ENCODE measurements around the gene TEKTIP1.
"Not testable (repeated sequence)": the region's sequence is repeated elsewhere in the genome, so short reads cannot be mapped to it uniquely, and the experiment has no call there.

Gene TEKTIP1

GRCh38 chr19:3503036-3503572 is 35.9 kb upstream of the TEKTIP1 start:
- Mint-ChIP-seq H3K4me3 (no peak overlapping the region), H3K27me3 (no peaks in the 10 kb centered on the region), H3K4me1 (ENCODE audit: low read depth) (peaks cover 44% of the 10 kb centered on the region), H3K27ac (no peak overlapping the region), H3K9me3 (no peaks in the 10 kb centered on the region), H3K36me3 (ENCODE audit: low read depth) (peaks cover 3% of the 10 kb centered on the region)

- Mint-ChIP-seq H3K27ac (no peak overlapping the region), H3K27me3 (no peaks in the 10 kb centered on the region), H3K36me3 (ENCODE audit: low read depth) (peaks cover 11% of the 10 kb centered on the region), H3K4me3 (peak overlapping the region; percentile 94), H3K9me3 (no peaks in the 10 kb centered on the region), H3K4me1 (ENCODE audit: low read depth) (peaks cover 53% of the 10 kb centered on the region)
Observed at GRCh38 chr19:3504735-3505134, 34.2 kb upstream of the TEKTIP1 start.

- H3K9me3 Mint-ChIP-seq: no peaks in the 10 kb centered on the region
- peak within 1 kb of the TSS; percentile 94 for H3K4me3 Mint-ChIP-seq
- H3K27ac Mint-ChIP-seq: peak within 1 kb of the TSS; percentile 95
- H3K4me1 Mint-ChIP-seq (ENCODE audit: low read depth): peaks cover 53% of the 10 kb centered on the region
- H3K27me3 Mint-ChIP-seq: no peaks in the 10 kb centered on the region
- peaks cover 12% of the 10 kb centered on the region for H3K36me3 Mint-ChIP-seq (ENCODE audit: low read depth)
Observed at GRCh38 chr19:3505598-3506383, 33.2 kb upstream of the TEKTIP1 start, which contains the start of gene FZR1. Gene FZR1, plus strand, starts transcription at chr19:3506311. Its CDS starts 16,679 bp downstream, at chr19:3522990.

GRCh38 chr19:3506384-3507340 is 32.3 kb upstream of the TEKTIP1 start:
- Mint-ChIP-seq H3K36me3 (ENCODE audit: low read depth) (peaks cover 12% of the 10 kb centered on the region), H3K27ac (peak overlapping the region; percentile 82), H3K4me1 (ENCODE audit: low read depth) (peaks cover 48% of the 10 kb centered on the region), H3K4me3 (peak overlapping the region; percentile 88), H3K9me3 (no peaks in the 10 kb centered on the region), H3K27me3 (no peaks in the 10 kb centered on the region)

- no peaks in the 10 kb centered on the region for H3K9me3 Mint-ChIP-seq
- no peaks in the 10 kb centered on the region for H3K27me3 Mint-ChIP-seq
- H3K36me3 Mint-ChIP-seq (ENCODE audit: low read depth): peaks cover 12% of the 10 kb centered on the region
- H3K4me1 Mint-ChIP-seq (ENCODE audit: low read depth): peaks cover 51% of the 10 kb centered on the region
- peak overlapping the region; percentile 88 for H3K4me3 Mint-ChIP-seq
- H3K27ac Mint-ChIP-seq: peak overlapping the region; percentile 82
Observed at GRCh38 chr19:3507371-3508120, 31.4 kb upstream of the TEKTIP1 start.

- peaks cover 51% of the 10 kb centered on the region for H3K4me1 Mint-ChIP-seq (ENCODE audit: low read depth)
- H3K9me3 Mint-ChIP-seq, H3K27me3 Mint-ChIP-seq: not testable (repeated sequence)
- H3K4me3 Mint-ChIP-seq: peak overlapping the region; percentile 19
- peaks cover 12% of the 10 kb centered on the region for H3K36me3 Mint-ChIP-seq (ENCODE audit: low read depth)
- H3K27ac Mint-ChIP-seq: peak overlapping the region; percentile 67
Observed at GRCh38 chr19:3508121-3508661, 30.8 kb upstream of the TEKTIP1 start.

DNA sequence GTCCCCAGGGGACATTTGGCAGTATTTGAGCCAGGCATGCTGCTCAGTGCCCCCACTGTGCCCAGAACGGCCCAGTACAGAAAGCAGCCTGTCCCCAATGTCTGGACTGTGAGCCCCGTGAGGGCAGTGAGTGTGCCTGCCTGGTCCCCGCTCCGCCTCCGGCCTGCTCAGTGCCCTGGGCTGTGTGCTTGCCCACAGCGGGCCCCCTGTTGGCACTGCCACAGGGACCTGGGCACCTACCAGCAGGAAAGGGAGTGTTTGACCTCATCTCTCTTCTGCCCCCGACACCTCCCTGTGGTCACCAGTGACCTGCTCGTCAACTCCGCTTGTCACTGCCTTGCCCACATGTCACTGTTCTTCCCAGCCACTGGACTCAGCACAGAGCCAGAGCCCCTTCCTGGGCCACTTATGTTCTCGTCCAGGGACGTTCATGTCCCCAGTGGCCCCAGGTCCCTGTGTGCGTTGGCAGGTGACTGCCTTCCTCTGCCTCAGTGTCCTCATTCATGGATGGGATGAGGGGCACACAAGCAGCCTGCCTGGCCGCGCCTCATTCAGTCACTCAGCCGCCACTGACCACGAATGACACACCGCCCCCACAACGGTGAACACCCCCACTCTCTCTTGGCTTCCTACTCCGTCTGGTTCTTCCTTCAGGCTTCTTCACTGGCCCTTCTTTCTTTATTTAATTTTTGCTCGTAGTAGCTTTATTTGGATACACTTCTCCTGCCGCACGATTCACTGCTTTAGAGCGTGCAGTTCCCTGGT is 30.0 kb upstream of the TEKTIP1 start:
- Mint-ChIP-seq H3K36me3 (ENCODE audit: low read depth) (peaks cover 12% of the 10 kb centered on the region), H3K27ac (peak overlapping the region; percentile 78), H3K27me3 (no peaks in the 10 kb centered on the region), H3K9me3 (no peaks in the 10 kb centered on the region), H3K4me1 (ENCODE audit: low read depth) (peaks cover 55% of the 10 kb centered on the region), H3K4me3 (peak overlapping the region; percentile 47)

GRCh38 chr19:3509566-3509989 is 29.4 kb upstream of the TEKTIP1 start:
- Mint-ChIP-seq H3K36me3 (ENCODE audit: low read depth) (peaks cover 12% of the 10 kb centered on the region), H3K27ac (peak overlapping the region; percentile 78), H3K9me3 (no peaks in the 10 kb centered on the region), H3K4me3 (peak overlapping the region; percentile 47), H3K4me1 (ENCODE audit: low read depth) (peaks cover 54% of the 10 kb centered on the region), H3K27me3 (no peaks in the 10 kb centered on the region)

GRCh38 chr19:3510727-3511126 is 28.2 kb upstream of the TEKTIP1 start:
- H3K27me3 Mint-ChIP-seq: no peaks in the 10 kb centered on the region
- H3K36me3 Mint-ChIP-seq (ENCODE audit: low read depth): peaks cover 12% of the 10 kb centered on the region
- H3K4me1 Mint-ChIP-seq (ENCODE audit: low read depth): peaks cover 54% of the 10 kb centered on the region
- no peak overlapping the region for H3K27ac Mint-ChIP-seq
- H3K9me3 Mint-ChIP-seq: no peaks in the 10 kb centered on the region
- H3K4me3 Mint-ChIP-seq: no peak overlapping the region

GRCh38 chr19:3511506-3512251 is 27.3 kb upstream of the TEKTIP1 start:
- peaks cover 12% of the 10 kb centered on the region for H3K36me3 Mint-ChIP-seq (ENCODE audit: low read depth)
- no peaks in the 10 kb centered on the region for H3K9me3 Mint-ChIP-seq
- H3K4me1 Mint-ChIP-seq (ENCODE audit: low read depth): peaks cover 60% of the 10 kb centered on the region
- H3K4me3 Mint-ChIP-seq: no peak overlapping the region
- H3K27me3 Mint-ChIP-seq: no peaks in the 10 kb centered on the region
- no peak overlapping the region for H3K27ac Mint-ChIP-seq

- peaks cover 12% of the 10 kb centered on the region for H3K36me3 Mint-ChIP-seq (ENCODE audit: low read depth)
- H3K4me1 Mint-ChIP-seq (ENCODE audit: low read depth): peaks cover 57% of the 10 kb centered on the region
- no peaks in the 10 kb centered on the region for H3K9me3 Mint-ChIP-seq
- no peaks in the 10 kb centered on the region for H3K27me3 Mint-ChIP-seq
- H3K27ac Mint-ChIP-seq: no peak overlapping the region
- no peak overlapping the region for H3K4me3 Mint-ChIP-seq
Observed at GRCh38 chr19:3512562-3513228, 26.3 kb upstream of the TEKTIP1 start.

DNA sequence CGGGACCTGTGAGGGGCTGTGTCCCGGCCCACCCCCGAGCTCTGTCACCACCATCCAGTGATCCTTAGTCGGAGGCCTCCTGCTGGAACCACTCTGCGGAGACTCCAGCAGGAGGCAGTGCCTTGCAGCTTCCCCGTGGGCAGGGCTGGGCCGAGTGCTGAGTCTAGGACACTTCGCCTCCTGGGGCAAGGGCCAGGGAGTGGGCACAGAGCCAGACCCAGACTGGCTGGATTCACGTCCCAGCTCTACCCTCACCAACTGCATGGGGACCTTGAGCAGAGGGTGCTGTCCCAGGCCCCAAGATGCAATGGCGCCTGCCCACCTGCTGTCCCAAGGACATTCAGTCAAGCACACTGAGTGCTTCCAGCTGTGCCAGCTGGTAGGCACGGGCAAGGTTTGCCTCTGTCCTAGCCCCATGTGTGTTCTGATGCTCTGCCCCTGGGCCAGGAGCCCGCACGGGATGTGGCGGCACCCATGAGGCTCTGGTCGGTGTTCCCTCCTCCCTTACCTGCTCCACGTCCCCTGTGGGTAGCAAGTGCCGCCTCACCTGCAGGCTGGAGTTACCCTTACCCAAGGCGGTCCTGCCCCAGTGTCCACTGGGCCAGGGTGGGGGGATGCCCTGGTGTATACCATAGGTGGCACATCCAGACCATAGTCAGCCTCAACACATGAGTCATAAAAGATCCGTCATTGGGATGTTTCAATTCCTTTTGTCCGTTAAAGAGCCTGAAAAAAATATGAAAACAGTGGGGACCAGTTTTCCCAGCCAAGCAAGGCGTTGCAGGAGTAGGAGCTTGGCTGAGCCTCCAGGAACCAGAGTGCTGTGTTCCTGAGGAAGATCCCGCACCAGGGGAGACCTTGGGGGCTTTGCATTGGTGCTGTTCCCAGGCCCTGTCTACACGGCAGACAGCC is 25.5 kb upstream of the TEKTIP1 start:
- H3K9me3 Mint-ChIP-seq: no peaks in the 10 kb centered on the region
- peaks cover 58% of the 10 kb centered on the region for H3K4me1 Mint-ChIP-seq (ENCODE audit: low read depth)
- no peak overlapping the region for H3K4me3 Mint-ChIP-seq
- H3K36me3 Mint-ChIP-seq (ENCODE audit: low read depth): peaks cover 12% of the 10 kb centered on the region
- no peaks in the 10 kb centered on the region for H3K27me3 Mint-ChIP-seq
- H3K27ac Mint-ChIP-seq: no peak overlapping the region

Data from stimulated activated naive CD8-positive, alpha-beta T cell treated with anti-CD3 and anti-CD28 coated beads, Interleukin-15, Interleukin-2, amounts not matched to agents 100 ng/mL and 50 ng/mL, for 24 hours (primary cell).